ENCODE results near the gene PCDHGA5.

DNA sequence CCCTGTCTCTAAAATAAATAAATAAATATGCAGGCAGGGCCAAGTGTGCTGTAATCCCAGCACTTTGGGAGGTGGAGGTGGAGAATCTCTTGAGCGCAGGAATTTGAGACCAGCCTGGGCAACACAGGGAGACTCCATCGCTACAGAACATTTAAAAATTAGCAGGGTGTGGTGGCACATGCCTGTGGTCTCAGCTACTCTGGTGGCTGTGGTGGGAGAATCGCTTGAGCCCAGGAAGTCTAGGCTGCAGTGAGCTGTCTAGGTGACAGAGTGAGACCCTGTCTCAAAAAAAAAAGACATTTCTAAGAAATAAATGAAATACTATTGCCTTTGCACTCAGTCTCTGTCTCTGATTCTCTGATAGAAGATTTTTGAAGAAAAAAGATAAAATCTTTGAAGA, 47.6 kb downstream of the PCDHGA5 start:
- TF ChIP-seq, protein P1, sequence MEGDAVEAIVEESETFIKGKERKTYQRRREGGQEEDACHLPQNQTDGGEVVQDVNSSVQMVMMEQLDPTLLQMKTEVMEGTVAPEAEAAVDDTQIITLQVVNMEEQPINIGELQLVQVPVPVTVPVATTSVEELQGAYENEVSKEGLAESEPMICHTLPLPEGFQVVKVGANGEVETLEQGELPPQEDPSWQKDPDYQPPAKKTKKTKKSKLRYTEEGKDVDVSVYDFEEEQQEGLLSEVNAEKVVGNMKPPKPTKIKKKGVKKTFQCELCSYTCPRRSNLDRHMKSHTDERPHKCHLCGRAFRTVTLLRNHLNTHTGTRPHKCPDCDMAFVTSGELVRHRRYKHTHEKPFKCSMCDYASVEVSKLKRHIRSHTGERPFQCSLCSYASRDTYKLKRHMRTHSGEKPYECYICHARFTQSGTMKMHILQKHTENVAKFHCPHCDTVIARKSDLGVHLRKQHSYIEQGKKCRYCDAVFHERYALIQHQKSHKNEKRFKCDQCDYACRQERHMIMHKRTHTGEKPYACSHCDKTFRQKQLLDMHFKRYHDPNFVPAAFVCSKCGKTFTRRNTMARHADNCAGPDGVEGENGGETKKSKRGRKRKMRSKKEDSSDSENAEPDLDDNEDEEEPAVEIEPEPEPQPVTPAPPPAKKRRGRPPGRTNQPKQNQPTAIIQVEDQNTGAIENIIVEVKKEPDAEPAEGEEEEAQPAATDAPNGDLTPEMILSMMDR (IDR thresholded peaks at IDR 0.05) = no peak
- TF ChIP-seq POLR2A (IDR thresholded peaks at IDR 0.05) (no peak), POLR2AphosphoS5 (IDR thresholded peaks at IDR 0.05) (no peak)

Data from suprapubic skin (tissue), 4 donors.